H9 (cell line): ENCODE results near the gene B3GALT4. TPM values are rescaled to one million over a fixed set of nuclear protein-coding genes. Genes with fewer than 3 reads are reported as not detected.
A peak's percentile ranks its signal among the peaks of the same experiment; 100 is the strongest.

ENCODE experiments used
- DNase-seq: peaks from one replicate; pipeline ENCODE4 v3.0.0-alpha.2; 2017
- H2AFZ ChIP-seq: one replicate; pipeline ENCODE4 v1.6.1; 2013; ENCODE audit warnings: mild to moderate bottlenecking, low read length, control low read depth, moderate library complexity
- H2AK5ac ChIP-seq: 2 replicates; pipeline ENCODE4 v1.6.1; 2013; ENCODE audit warnings: low read length, control low read depth, mixed read lengths; ENCODE audit not compliant: insufficient read length
- H2BK120ac ChIP-seq: one replicate; pipeline ENCODE4 v1.6.1; 2013; ENCODE audit warnings: low read depth, mild to moderate bottlenecking, low read length, control low read depth, inconsistent platforms; ENCODE audit not compliant: poor library complexity, severe bottlenecking
- H2BK12ac ChIP-seq: 2 replicates; pipeline ENCODE4 v1.6.1; 2013; ENCODE audit warnings: low read length, control low read depth, mixed read lengths, low read depth; ENCODE audit not compliant: insufficient read length
- H2BK15ac ChIP-seq: 2 replicates; pipeline ENCODE4 v1.6.1; 2013; ENCODE audit warnings: low read depth, low read length, control low read depth
- H2BK20ac ChIP-seq: one replicate; pipeline ENCODE4 v1.6.1; 2013; ENCODE audit warnings: low read depth, mild to moderate bottlenecking, low read length, control low read depth, inconsistent platforms; ENCODE audit not compliant: poor library complexity, severe bottlenecking
- H2BK5ac ChIP-seq: 2 replicates; pipeline ENCODE4 v1.6.1; 2013; ENCODE audit warnings: low read length, control low read depth, mixed read lengths; ENCODE audit not compliant: insufficient read length
- H3K14ac ChIP-seq: 2 replicates; pipeline ENCODE4 v1.6.1; 2013; ENCODE audit warnings: low read length, control low read depth; ENCODE audit not compliant: insufficient read depth
- H3K18ac ChIP-seq: 2 replicates; pipeline ENCODE4 v1.6.1; 2013; ENCODE audit warnings: low read depth, mild to moderate bottlenecking, mixed read lengths, low read length, control low read depth; ENCODE audit not compliant: insufficient read length
- H3K23ac ChIP-seq: 2 replicates; pipeline ENCODE4 v1.6.1; 2013; ENCODE audit warnings: low read length, control low read depth, mixed read lengths, low read depth; ENCODE audit not compliant: insufficient read length
- H3K23me2 ChIP-seq: 2 replicates; pipeline ENCODE4 v1.6.1; 2013; ENCODE audit warnings: low read depth, mild to moderate bottlenecking, mixed read lengths, low read length, control low read depth; ENCODE audit not compliant: insufficient read length, poor library complexity, severe bottlenecking
- H3K27ac ChIP-seq: 2 replicates; pipeline ENCODE4 v1.5.1; 2013; ENCODE audit warnings: low read length, control low read depth, mixed read lengths, low read depth; ENCODE audit not compliant: insufficient read length
- H3K27me3 ChIP-seq: 2 replicates; pipeline ENCODE4 v1.6.1; 2013; ENCODE audit warnings: low read length, control low read depth, inconsistent platforms; ENCODE audit not compliant: insufficient read depth
- H3K4ac ChIP-seq: 2 replicates; pipeline ENCODE4 v1.6.1; 2013; ENCODE audit warnings: low read depth, mild to moderate bottlenecking, control low read depth, inconsistent platforms, low read length, moderate library complexity
- H3K4me1 ChIP-seq: 2 replicates; pipeline ENCODE4 v1.6.1; 2013; ENCODE audit warnings: low read length, control low read depth, inconsistent platforms; ENCODE audit not compliant: insufficient read depth
- H3K4me2 ChIP-seq: 2 replicates; pipeline ENCODE4 v1.6.1; 2013; ENCODE audit warnings: low read length, control low read depth, mixed read lengths; ENCODE audit not compliant: insufficient read length, insufficient read depth
- H3K56ac ChIP-seq: 2 replicates; pipeline ENCODE4 v1.6.1; 2013; ENCODE audit warnings: low read depth, mild to moderate bottlenecking, mixed read lengths, low read length, control low read depth; ENCODE audit not compliant: insufficient read length
- H3K79me1 ChIP-seq: 2 replicates; pipeline ENCODE4 v1.6.1; 2013; ENCODE audit warnings: low read depth, mild to moderate bottlenecking, moderate library complexity, low read length, control low read depth, inconsistent platforms; ENCODE audit not compliant: insufficient read depth, poor library complexity, severe bottlenecking
- H3K79me2 ChIP-seq: 2 replicates; pipeline ENCODE4 v1.6.1; 2013; ENCODE audit warnings: low read length, control low read depth, inconsistent platforms; ENCODE audit not compliant: insufficient read depth
- H3K9ac ChIP-seq: 2 replicates; pipeline ENCODE4 v1.6.1; 2013; ENCODE audit warnings: low read length, control low read depth, mixed read lengths; ENCODE audit not compliant: insufficient read length; ENCODE audit errors: extremely low read depth
- H3K9me3 ChIP-seq: one replicate; pipeline ENCODE4 v1.6.1; 2013; ENCODE audit warnings: low read depth, low read length, inconsistent platforms; ENCODE audit not compliant: control insufficient read depth
- H3T11ph ChIP-seq: one replicate; pipeline ENCODE4 v1.6.1; 2013; ENCODE audit warnings: mild to moderate bottlenecking, low read length, control low read depth, inconsistent platforms
- H4K20me1 ChIP-seq: one replicate; pipeline ENCODE4 v1.6.1; 2013; ENCODE audit not compliant: control insufficient read depth, insufficient read length, insufficient read depth
- H4K5ac ChIP-seq: 2 replicates; pipeline ENCODE4 v1.6.1; 2013; ENCODE audit warnings: low read depth, mild to moderate bottlenecking, mixed read lengths, low read length, control low read depth; ENCODE audit not compliant: insufficient read length
- H4K8ac ChIP-seq: replicated peaks from 2 replicates; pipeline ENCODE4 v1.6.1; 2013; ENCODE audit warnings: low read length, control low read depth, mixed read lengths, low read depth; ENCODE audit not compliant: insufficient read length
- H4K91ac ChIP-seq: 2 replicates; pipeline ENCODE4 v1.6.1; 2013; ENCODE audit warnings: low read depth, mild to moderate bottlenecking, moderate library complexity, mixed read lengths, low read length, control low read depth; ENCODE audit not compliant: insufficient read length
- H3K27ac Mint-ChIP-seq, 3 experiments: 2 replicates in 2 of 3; 3 replicates in 1 of 3; pipeline ENCODE4 v1.8.0; 2020 to 2021; ENCODE audit warnings: mixed read lengths in 3 of 3, mild to moderate bottlenecking in 1 of 3, moderate library complexity in 1 of 3
- H3K27me3 Mint-ChIP-seq: 2 replicates; pipeline ENCODE4 v1.8.0; 2021; ENCODE audit warnings: low read depth, mild to moderate bottlenecking, moderate library complexity, mixed read lengths
- H3K36me3 Mint-ChIP-seq, 3 experiments: 2 replicates in 2 of 3; 3 replicates in 1 of 3; pipeline ENCODE4 v1.8.0; 2020 to 2021; ENCODE audit warnings: low read depth in 3 of 3, mixed read lengths in 3 of 3; ENCODE audit not compliant: insufficient read depth in 1 of 3
- H3K4me1 Mint-ChIP-seq, 2 experiments: 2 replicates each; pipeline ENCODE4 v1.8.0; 2020; ENCODE audit warnings: mixed read lengths in 2 of 2
- H3K4me3 Mint-ChIP-seq, 2 experiments: 2 replicates in 1 of 2; 3 replicates in 1 of 2; pipeline ENCODE4 v1.8.0; 2020 to 2021; ENCODE audit warnings: mild to moderate bottlenecking in 2 of 2, mixed read lengths in 2 of 2, moderate library complexity in 1 of 2
- H3K9me3 Mint-ChIP-seq, 2 experiments: 2 replicates in 1 of 2; 3 replicates in 1 of 2; pipeline ENCODE4 v1.8.0; 2020; ENCODE audit warnings: mild to moderate bottlenecking in 2 of 2, mixed read lengths in 2 of 2, moderate library complexity in 1 of 2
- WGBS: extraction: QIAGEN DNeasy Blood & Tissue Kit; methylation state at CpG from one replicate; pipeline ENCODE4 v1.1.7; 2013; ENCODE audit warnings: missing lambda C conversion rate, low lambda C conversion rate, mixed read lengths; ENCODE audit not compliant: insufficient read length; ENCODE audit errors: extremely low coverage; 5-methylcytosine and 5-hydroxymethylcytosine counted together
- total RNA-seq: library from RNA; stranded (reverse); gene quantifications from 2 replicates; pipeline ENCODE4 v1.2.1, GENCODE V29; 2021
- TF ChIP-seq, protein P1 (sequence below): fragments of 200-600 bp; sonication (generic); conservative IDR thresholded peaks from 3 replicates; pipeline ENCODE4 v1.8.0; 2021; ENCODE audit warnings: antibody characterized with exemption, mild to moderate bottlenecking

The B3GALT4 gene
- total RNA-seq, 1 experiment from 2014 or later = 3.2 TPM

DNA sequence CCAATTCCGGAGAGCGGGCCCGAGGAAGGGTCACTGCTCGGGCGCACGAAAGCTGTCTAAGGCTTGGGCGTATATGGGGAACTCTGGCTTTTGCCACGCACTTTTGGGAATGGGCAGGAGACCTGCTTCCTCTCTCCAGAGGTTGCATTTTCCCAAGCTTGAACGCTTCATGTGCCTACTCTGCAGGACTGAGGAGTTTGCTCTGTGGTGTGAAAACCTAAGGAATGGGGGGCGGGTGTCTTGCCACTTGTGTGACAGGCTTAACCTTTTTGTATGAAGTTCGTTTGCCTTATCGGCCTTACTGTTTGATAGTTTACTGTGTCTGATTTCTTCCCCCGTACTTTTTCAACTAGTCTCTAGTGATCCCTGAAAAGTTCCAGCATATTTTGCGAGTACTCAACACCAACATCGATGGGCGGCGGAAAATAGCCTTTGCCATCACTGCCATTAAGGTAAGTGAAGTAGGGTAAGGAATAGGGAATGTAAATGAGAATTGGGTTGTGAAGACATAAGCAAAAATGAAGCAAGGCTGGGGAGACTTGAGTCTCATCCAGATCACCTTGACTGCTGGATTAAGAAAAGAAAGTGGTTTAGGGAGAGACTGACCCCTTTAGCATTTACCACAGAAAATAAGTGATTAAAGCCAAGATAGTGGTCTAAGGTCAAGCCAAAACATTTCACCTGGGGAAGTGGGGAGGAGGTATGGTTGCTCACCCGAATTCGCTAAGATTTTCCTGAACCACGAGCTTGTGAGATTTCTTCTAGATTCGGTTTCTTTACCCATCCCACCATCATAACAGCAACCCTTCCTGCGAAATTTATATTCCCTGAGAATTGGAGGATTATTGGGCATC, 4.4 kb upstream of the B3GALT4 start:
- no peak overlapping the region for H2AK5ac ChIP-seq
- peak overlapping the region; percentile 23 for H4K5ac ChIP-seq
- Mint-ChIP-seq H3K9me3 (no peaks in the 10 kb centered on the region; a peak in 1 of 5 replicates), H3K27me3 (no peaks in the 10 kb centered on the region; the same call in 1 of the 2 replicates), H3K36me3 (peaks cover 42 to 70% (median 69%) of the 10 kb centered on the region in 3 experiments), H3K4me1 (peaks cover 32 to 47% of the 10 kb centered on the region in 2 experiments), H3K27ac (peak overlapping the region; percentile 93 to 100 (median 100)), H3K4me3 (peak overlapping the region; percentile 89 to 94)
- H2BK5ac ChIP-seq = no peak overlapping the region
- H3K4me2 ChIP-seq = peak overlapping the region; percentile 86
- no peaks in the 10 kb centered on the region for H4K20me1 ChIP-seq
- TF ChIP-seq, protein P1, sequence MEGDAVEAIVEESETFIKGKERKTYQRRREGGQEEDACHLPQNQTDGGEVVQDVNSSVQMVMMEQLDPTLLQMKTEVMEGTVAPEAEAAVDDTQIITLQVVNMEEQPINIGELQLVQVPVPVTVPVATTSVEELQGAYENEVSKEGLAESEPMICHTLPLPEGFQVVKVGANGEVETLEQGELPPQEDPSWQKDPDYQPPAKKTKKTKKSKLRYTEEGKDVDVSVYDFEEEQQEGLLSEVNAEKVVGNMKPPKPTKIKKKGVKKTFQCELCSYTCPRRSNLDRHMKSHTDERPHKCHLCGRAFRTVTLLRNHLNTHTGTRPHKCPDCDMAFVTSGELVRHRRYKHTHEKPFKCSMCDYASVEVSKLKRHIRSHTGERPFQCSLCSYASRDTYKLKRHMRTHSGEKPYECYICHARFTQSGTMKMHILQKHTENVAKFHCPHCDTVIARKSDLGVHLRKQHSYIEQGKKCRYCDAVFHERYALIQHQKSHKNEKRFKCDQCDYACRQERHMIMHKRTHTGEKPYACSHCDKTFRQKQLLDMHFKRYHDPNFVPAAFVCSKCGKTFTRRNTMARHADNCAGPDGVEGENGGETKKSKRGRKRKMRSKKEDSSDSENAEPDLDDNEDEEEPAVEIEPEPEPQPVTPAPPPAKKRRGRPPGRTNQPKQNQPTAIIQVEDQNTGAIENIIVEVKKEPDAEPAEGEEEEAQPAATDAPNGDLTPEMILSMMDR = no peak
- no peak overlapping the region for H3T11ph ChIP-seq
- H2BK12ac ChIP-seq = peak overlapping the region; percentile 66
- no peaks in the 10 kb centered on the region; the same call in 1 of the 2 replicates for H3K4me1 ChIP-seq
- no peaks in the 10 kb centered on the region for H3K79me1 ChIP-seq
- H3K9ac ChIP-seq = peak overlapping the region; percentile 99
- no peak overlapping the region for H3K56ac ChIP-seq
- H3K27me3 ChIP-seq = no peaks in the 10 kb centered on the region
- no peak overlapping the region for H3K23ac ChIP-seq
- no peak overlapping the region for H4K91ac ChIP-seq
- H3K9me3 ChIP-seq = no peaks in the 10 kb centered on the region
- H4K8ac ChIP-seq = no peak overlapping the region
- peaks cover 6% of the 10 kb centered on the region for H3K23me2 ChIP-seq
- DNase-seq = no peak
- H2AFZ ChIP-seq = no peak overlapping the region
- peaks cover 23% of the 10 kb centered on the region; the same call in 1 of the 2 replicates for H3K79me2 ChIP-seq
- no peak overlapping the region for H2BK15ac ChIP-seq
- H2BK120ac ChIP-seq = peak overlapping the region; percentile 0
- H3K27ac ChIP-seq = peak overlapping the region; percentile 59
- H2BK20ac ChIP-seq = no peak overlapping the region
- no CpG with 5 or more reads among the region's 22 CpGs for WGBS
- peak overlapping the region; percentile 72 for H3K18ac ChIP-seq
- H3K14ac ChIP-seq = peak overlapping the region; percentile 79; the same call in 1 of the 2 replicates
- no peak overlapping the region; the same call in 1 of the 2 replicates for H3K4ac ChIP-seq
